Measurements from ENCODE around the gene ILF2. TPM values are rescaled to one million over a fixed set of nuclear protein-coding genes. Genes with fewer than 3 reads are reported as not detected.
"Not testable (repeated sequence)": the region's sequence is repeated elsewhere in the genome, so short reads cannot be mapped to it uniquely, and the experiment has no call there.

The ILF2 gene
- total RNA-seq, 1 experiment from 2014 or later: 372 TPM

GRCh38 chr1:153685544-153686340, 14.9 kb upstream of the ILF2 start:
- Histone ChIP-seq H3K9me3 (no peaks in the 10 kb centered on the region), H3K27me3 (peaks cover 2% of the 10 kb centered on the region; the same call in 1 of the 2 replicates), H3K4me3 (no peak overlapping the region), H3K36me3 (no peaks in the 10 kb centered on the region)
- no peak for DNase-seq

GRCh38 chr1:153684892-153685291, 14.1 kb upstream of the ILF2 start:
- no peak for DNase-seq
- peaks cover 4% of the 10 kb centered on the region; the same call in 1 of the 2 replicates for H3K27me3 ChIP-seq
- H3K4me3 ChIP-seq: no peak overlapping the region
- no peaks in the 10 kb centered on the region for H3K9me3 ChIP-seq
- H3K36me3 ChIP-seq: no peaks in the 10 kb centered on the region

- H3K9me3 ChIP-seq: no peaks in the 10 kb centered on the region
- H3K27me3 ChIP-seq: peaks cover 14% of the 10 kb centered on the region
- peak; percentile 38 for DNase-seq
- no peaks in the 10 kb centered on the region for H3K36me3 ChIP-seq
- H3K4me3 ChIP-seq: no peak overlapping the region
Measured at GRCh38 chr1:153683854-153684253, 13.1 kb upstream of the ILF2 start.

- Histone ChIP-seq H3K27me3 (peaks cover 21% of the 10 kb centered on the region), H3K4me3 (no peak overlapping the region), H3K36me3 (no peaks in the 10 kb centered on the region), H3K9me3 (no peaks in the 10 kb centered on the region)
- DNase-seq: no peak
Measured at GRCh38 chr1:153682730-153683129, 11.9 kb upstream of the ILF2 start.

GRCh38 chr1:153680120-153680403, 9.3 kb upstream of the ILF2 start:
- Histone ChIP-seq H3K27me3 (peaks cover 21% of the 10 kb centered on the region), H3K4me3 (no peak overlapping the region), H3K9me3 (no peaks in the 10 kb centered on the region), H3K36me3 (no peaks in the 10 kb centered on the region)
- DNase-seq: no peak

- DNase-seq: no peak
Measured at GRCh38 chr1:153679337-153680119, 8.7 kb upstream of the ILF2 start.

GRCh38 chr1:153678519-153679336, 7.9 kb upstream of the ILF2 start, which contains the start of gene NPR1:
TSS of gene NPR1 (plus strand) at chr1:153678688. CDS start at chr1:153679109, 421 bp downstream.
- H3K4me3 ChIP-seq: peak within 1 kb of the TSS; percentile 39
- DNase-seq: peak; percentile 66
- no peaks in the 10 kb centered on the region for H3K9me3 ChIP-seq
- H3K36me3 ChIP-seq: no peaks in the 10 kb centered on the region
- H3K27me3 ChIP-seq: peaks cover 21% of the 10 kb centered on the region

More at GRCh38 chr1:153679337-153680119, 8.7 kb upstream of the ILF2 start:
- Histone ChIP-seq H3K27me3 (peaks cover 21% of the 10 kb centered on the region), H3K4me3 (peak overlapping the region; percentile 39), H3K9me3 (no peaks in the 10 kb centered on the region), H3K36me3 (no peaks in the 10 kb centered on the region)

GRCh38 chr1:153677718-153678518, 7.1 kb upstream of the ILF2 start:
- H3K9me3 ChIP-seq: no peaks in the 10 kb centered on the region
- H3K27me3 ChIP-seq: peaks cover 21% of the 10 kb centered on the region
- peak overlapping the region; percentile 39 for H3K4me3 ChIP-seq
- peak; percentile 40 for DNase-seq
- H3K36me3 ChIP-seq: no peaks in the 10 kb centered on the region

- Histone ChIP-seq H3K9me3 (no peaks in the 10 kb centered on the region), H3K27me3 (peaks cover 4% of the 10 kb centered on the region; the same call in 1 of the 2 replicates), H3K4me3 (no peak overlapping the region), H3K36me3 (peaks cover 21% of the 10 kb centered on the region)
- DNase-seq: no peak
Measured at GRCh38 chr1:153673511-153673910, 2.7 kb upstream of the ILF2 start.

- H3K9me3 ChIP-seq, H3K27me3 ChIP-seq: not testable (repeated sequence)
- peak; percentile 82 for DNase-seq
- Histone ChIP-seq H3K4me3 (peak overlapping the region; percentile 57), H3K36me3 (peaks cover 39% of the 10 kb centered on the region)
Measured at GRCh38 chr1:153671628-153672353, 998 bp upstream of the ILF2 start.

- H3K36me3 ChIP-seq: peaks cover 53% of the 10 kb centered on the region
- no peak for DNase-seq
- peak overlapping the region; percentile 80 for H3K4me3 ChIP-seq
- H3K27me3 ChIP-seq: no peaks in the 10 kb centered on the region
- H3K9me3 ChIP-seq: no peaks in the 10 kb centered on the region
Measured at GRCh38 chr1:153670257-153670858, 435 bp downstream of the ILF2 start.

- DNase-seq: no peak
- Histone ChIP-seq H3K4me3 (peak overlapping the region; percentile 80), H3K36me3 (peaks cover 60% of the 10 kb centered on the region), H3K27me3 (no peaks in the 10 kb centered on the region), H3K9me3 (no peaks in the 10 kb centered on the region)
Measured at GRCh38 chr1:153669606-153670005, 1.2 kb downstream of the ILF2 start.

- peaks cover 70% of the 10 kb centered on the region for H3K36me3 ChIP-seq
- H3K4me3 ChIP-seq, H3K27me3 ChIP-seq, H3K9me3 ChIP-seq, DNase-seq: not testable (repeated sequence)
Measured at GRCh38 chr1:153668672-153669071, 2.1 kb downstream of the ILF2 start.

- Histone ChIP-seq H3K27me3 (no peaks in the 10 kb centered on the region), H3K36me3 (peaks cover 82% of the 10 kb centered on the region), H3K4me3 (no peak overlapping the region), H3K9me3 (no peaks in the 10 kb centered on the region)
- no peak for DNase-seq
Measured at GRCh38 chr1:153667439-153667838, 3.4 kb downstream of the ILF2 start.

- Histone ChIP-seq H3K9me3 (no peaks in the 10 kb centered on the region), H3K36me3 (peaks cover 83% of the 10 kb centered on the region), H3K27me3 (no peaks in the 10 kb centered on the region), H3K4me3 (no peak overlapping the region)
- peak; percentile 22 for DNase-seq
Measured at GRCh38 chr1:153663211-153663610, 7.6 kb downstream of the ILF2 start.
